KBM-7 (cell line): ENCODE results near the gene PHF3.
A peak's percentile ranks its signal among the peaks of the same experiment; 100 is the strongest.
"Not testable (repeated sequence)": the region's sequence is repeated elsewhere in the genome, so short reads cannot be mapped to it uniquely, and the experiment has no call there.

ENCODE experiments used
- DNase-seq: peaks from one replicate; pipeline ENCODE4 v3.0.0-alpha.2; 2015
- in situ Hi-C: fragments of 300-500 bp; cut with MboI; formaldehyde crosslinking; loops from 2 replicates; pipeline ENCODE4 v1.14.3; 2020; ENCODE audit warnings: low sequenced_read_pairs, low pct_unique_long_range_greater_than_20kb, mixed read lengths

PHF3 gene

DNA sequence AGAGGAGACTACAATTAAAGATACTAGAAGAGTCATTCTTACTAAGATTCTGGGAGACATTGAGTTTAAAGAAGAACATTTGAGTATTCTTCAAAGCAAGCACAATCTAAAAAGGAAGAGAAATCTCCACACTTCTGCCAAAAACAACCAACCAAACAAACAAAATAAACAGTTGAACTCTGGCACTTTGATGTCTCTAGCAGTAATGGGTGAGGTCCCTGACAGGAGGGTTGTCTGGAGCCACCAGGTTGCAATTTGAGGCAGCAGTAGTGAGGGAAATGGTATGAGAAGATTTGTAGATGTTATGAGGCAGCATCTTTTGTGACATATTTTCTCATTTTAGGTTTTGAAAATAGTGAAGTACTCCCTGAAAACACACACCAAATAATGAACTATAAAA is 108.1 kb downstream of the PHF3 start:
- DNase-seq: no peak
- in situ Hi-C loops: no loop called here

DNA sequence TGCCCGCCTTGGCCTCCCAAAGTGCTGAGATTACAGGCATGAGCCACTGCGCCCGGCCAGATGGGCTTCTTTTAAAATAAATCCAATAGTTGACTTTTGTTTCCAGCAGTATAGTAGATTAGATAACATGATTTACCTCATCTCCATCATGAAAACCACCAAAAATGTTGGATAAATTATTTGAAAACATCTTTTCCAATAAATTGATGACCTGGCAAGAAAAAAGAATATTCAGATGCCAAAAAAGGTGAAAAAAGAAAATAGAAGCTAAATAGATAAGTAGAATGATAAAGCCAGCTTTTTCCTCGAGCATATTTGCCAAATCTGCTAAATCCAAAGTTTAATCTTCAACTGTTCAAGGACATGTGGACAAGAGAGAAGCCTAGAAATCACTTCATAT is 109.2 kb downstream of the PHF3 start:
- DNase-seq: no peak
- in situ Hi-C loops: no loop called here

DNA sequence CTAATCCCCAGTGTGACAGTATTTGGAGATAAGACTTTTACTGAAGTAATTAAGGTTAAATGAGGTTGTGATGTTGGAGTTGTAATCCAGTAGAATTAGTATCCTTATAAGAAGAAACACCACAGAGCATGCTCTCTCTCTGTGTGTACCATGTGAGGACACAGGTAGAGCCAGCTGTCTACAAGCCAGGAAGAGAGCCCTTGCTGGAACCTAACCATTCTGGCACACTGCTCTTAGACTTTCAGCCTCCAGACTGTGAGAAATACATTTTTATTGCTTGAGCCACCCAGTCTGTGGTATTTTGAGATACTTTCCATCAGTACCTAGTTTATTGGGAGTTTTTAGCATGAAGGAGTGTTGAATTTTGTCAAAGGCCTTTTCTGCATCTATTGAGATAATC is 110.2 kb downstream of the PHF3 start:
- in situ Hi-C loops: no loop called here
- no peak for DNase-seq

DNA sequence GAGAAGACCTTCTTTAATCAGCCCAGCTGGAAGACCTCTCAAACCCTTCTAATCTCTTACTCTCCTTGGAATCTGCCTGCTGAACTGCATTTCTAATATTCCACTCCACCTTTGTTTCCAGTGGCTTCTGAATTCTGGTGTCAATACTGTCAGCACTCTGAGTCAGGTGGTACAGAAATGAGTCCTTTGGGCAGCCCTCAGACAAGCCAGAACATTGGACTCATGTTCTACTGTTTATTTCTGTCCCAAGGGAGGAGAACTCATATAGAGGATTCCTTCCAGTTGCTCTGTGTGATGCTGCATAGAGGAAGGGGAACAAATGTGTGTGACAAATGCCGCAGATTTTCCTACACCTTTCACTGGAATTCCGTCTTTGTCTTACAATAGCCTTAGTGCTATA is 114.8 kb downstream of the PHF3 start:
- in situ Hi-C loops: no loop called here
- DNase-seq: no peak

DNA sequence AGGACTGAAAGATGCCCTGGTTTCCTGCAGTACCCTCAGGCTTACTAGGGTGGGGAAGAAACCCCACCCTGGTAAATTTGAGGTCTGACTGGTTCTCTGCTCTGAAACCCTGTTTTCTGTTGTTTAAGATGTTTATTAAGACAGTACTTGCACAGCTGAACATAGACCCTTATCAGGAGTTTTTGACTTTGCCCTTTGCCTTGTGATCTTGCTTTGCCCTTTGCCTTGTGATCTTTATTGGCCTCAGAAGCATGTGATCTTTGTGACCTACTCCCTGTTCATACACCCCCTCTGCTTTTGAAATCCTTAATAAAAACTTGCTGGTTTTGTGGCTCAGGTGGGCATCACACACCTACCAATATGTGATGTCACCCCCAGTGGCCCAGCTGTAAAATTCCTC is 121.7 kb downstream of the PHF3 start:
- DNase-seq, in situ Hi-C loops: not testable (repeated sequence)

DNA sequence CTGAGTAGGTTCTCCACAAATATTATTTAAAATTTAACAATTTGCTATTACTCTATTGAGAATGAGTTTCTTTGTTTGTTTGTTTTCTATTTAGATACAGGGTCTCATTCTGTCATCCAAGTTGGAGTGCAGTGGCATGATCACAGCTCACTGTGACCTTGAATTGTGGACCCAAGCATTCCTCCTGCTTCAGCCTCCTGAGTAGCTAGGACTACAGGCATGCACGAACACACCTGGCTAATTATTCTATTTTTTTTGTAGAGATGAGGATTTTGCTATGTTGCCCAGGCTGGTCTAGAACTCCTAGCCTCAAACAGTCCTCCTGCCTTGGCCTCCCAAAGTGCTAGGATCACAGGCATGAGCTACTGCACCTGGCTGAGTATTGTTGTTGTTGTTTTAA is 122.2 kb downstream of the PHF3 start:
- no peak for DNase-seq
- in situ Hi-C loops: no loop called here

DNA sequence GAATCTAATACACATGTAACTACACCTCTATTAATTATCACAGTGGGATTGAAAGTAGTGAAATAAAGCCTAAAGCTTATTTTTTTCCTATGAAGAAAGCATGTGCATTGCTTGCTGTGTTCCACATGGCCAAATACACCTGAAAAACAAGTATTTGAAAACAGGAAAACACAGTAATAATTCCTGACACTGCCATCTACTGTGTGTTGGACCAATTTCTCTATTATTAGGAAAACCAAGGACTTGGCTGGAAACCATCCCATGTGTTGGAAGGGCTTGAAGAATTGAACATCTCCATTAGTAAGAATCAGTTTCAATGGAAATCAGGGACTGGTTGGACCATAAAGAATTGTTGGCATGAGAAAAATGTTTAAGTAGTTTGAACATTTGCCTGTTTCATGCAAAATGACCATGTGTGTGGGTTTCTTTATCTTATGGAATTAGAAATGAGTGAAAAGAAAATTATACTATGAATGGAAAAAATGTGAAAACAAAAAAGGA is 124.1 kb downstream of the PHF3 start:
- in situ Hi-C loops: no loop called here
- DNase-seq: no peak

DNA sequence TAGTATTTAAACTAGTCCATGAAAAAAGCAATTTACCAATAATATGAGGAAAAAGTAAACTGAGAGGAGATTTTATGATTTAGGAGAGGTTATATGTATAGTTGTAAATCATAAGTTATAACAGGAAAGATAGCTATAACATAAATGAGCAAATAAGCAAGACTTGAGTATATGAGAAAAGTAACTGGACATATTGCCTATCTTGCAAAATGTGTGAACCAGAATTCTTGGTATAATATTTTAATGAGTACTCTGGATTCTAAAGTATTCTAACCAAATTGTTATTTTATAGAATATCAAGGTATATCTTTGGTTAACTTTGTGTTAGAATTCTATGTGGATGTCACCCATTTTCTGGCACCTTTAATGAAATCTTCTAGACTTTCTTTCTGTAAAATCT is 124.6 kb downstream of the PHF3 start:
- in situ Hi-C loops: no loop called here

DNA sequence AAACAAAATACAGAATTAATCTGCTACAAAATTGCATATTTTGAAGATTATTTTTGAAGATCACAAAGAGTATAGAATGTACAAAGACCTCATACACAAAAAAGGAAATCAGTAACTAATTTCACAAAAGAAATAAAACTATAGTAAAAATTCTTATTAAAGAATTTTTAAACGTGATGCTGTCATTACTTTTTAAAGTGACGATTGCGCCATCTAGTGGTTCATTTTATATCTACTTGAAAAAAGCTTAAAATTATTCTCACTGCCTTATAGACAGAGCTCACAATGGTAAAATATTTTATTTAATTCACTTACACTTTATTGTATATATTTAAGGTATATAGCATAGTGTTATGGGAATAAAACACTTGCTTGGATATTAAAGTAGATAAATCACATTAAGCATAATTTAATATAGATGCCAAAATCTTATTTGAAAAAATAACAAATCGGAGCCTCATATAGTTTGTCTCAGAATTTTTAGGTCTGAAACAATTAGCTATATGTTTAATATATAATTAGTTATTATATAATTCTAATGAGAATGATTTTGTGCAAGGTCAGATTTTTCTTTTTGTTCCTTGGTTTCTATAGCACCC is 128.8 kb downstream of the PHF3 start:
- in situ Hi-C loops: no loop called here

More for the DNA sequence above, 124.6 kb downstream of the PHF3 start:
- DNase-seq: no peak

More for the DNA sequence above, 128.8 kb downstream of the PHF3 start:
- DNase-seq: peak; percentile 76
